ENCODE results near the gene CALY. TPM values are rescaled to one million over a fixed set of nuclear protein-coding genes. Genes with fewer than 3 reads are reported as not detected.

CALY gene
- total and polyA plus RNA-seq, 4 donors: not detected

DNA sequence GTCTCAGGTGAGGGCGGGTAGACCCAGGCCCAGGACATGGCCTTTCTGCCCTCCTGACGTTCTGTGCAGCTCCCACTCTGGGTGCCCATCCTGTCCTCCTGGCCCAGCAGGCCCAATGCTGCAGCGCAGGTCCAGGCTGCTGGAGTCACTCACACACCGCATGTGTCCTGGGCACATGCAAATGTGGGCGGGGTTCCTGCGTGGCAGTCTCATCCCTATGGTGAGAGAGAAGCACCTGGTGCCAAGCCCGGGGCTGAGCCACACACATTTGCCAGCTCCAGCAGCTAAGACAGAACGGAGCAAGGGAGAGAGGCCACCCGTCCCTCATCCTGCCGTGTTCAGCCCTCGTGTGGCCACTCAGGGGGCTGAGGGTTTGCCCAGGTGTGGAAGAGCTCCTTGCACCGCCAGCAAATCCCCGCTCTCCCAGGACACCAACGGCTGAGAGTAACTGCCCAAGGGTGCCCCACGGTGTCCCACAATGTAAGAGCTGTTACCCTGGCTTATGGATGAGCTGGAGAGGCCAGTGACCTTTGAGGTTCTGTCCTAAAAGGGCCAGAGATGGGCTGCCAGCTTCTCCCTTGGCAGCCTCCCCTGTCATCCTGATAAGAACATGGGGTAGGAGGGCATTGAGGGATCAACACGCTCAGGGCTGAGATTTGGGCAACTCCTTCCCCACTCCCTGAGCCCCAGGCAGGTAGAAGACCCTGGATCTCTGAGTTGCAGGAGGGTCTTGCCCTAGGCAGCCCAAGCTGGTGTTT, 16.7 kb upstream of the CALY start:
- Histone ChIP-seq H3K36me3 (ENCODE audit: control insufficient read depth in 4 of 4, insufficient read depth in 4 of 4, low read length in 4 of 4) (peaks cover 0 to 6% (median 0%) of the 10 kb centered on the region in 4 donors), H3K9me3 (ENCODE audit: control insufficient read depth in 4 of 4, insufficient read depth in 3 of 4, low read length in 3 of 4) (no peaks in the 10 kb centered on the region), H3K27ac (ENCODE audit: low read depth in 1 of 2, low read length in 1 of 2) (no peak overlapping the region), H3K4me1 (ENCODE audit: control insufficient read depth in 5 of 5, insufficient read depth in 5 of 5, low read length in 5 of 5) (peaks cover 0 to 10% (median 0%) of the 10 kb centered on the region in 5 donors), H3K4me3 (no peak overlapping the region), H3K9ac (ENCODE audit: insufficient read depth in 1 of 2, low read length in 2 of 2) (no peak overlapping the region), H3K27me3 (ENCODE audit: control insufficient read depth in 3 of 3, insufficient read depth in 3 of 3, low read length in 2 of 3) (no peaks in the 10 kb centered on the region)
- 80 to 84% methylated on average over 16 of the region's 16 CpGs for WGBS, 2 donors
- ATAC-seq (ENCODE audit: insufficient read depth, low FRiP score) (no peak), DNase-seq (no peak)
- TF ChIP-seq, protein P1, sequence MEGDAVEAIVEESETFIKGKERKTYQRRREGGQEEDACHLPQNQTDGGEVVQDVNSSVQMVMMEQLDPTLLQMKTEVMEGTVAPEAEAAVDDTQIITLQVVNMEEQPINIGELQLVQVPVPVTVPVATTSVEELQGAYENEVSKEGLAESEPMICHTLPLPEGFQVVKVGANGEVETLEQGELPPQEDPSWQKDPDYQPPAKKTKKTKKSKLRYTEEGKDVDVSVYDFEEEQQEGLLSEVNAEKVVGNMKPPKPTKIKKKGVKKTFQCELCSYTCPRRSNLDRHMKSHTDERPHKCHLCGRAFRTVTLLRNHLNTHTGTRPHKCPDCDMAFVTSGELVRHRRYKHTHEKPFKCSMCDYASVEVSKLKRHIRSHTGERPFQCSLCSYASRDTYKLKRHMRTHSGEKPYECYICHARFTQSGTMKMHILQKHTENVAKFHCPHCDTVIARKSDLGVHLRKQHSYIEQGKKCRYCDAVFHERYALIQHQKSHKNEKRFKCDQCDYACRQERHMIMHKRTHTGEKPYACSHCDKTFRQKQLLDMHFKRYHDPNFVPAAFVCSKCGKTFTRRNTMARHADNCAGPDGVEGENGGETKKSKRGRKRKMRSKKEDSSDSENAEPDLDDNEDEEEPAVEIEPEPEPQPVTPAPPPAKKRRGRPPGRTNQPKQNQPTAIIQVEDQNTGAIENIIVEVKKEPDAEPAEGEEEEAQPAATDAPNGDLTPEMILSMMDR (IDR thresholded peaks at IDR 0.05; ENCODE audit: control extremely low read depth, extremely low read depth): no peak

DNA sequence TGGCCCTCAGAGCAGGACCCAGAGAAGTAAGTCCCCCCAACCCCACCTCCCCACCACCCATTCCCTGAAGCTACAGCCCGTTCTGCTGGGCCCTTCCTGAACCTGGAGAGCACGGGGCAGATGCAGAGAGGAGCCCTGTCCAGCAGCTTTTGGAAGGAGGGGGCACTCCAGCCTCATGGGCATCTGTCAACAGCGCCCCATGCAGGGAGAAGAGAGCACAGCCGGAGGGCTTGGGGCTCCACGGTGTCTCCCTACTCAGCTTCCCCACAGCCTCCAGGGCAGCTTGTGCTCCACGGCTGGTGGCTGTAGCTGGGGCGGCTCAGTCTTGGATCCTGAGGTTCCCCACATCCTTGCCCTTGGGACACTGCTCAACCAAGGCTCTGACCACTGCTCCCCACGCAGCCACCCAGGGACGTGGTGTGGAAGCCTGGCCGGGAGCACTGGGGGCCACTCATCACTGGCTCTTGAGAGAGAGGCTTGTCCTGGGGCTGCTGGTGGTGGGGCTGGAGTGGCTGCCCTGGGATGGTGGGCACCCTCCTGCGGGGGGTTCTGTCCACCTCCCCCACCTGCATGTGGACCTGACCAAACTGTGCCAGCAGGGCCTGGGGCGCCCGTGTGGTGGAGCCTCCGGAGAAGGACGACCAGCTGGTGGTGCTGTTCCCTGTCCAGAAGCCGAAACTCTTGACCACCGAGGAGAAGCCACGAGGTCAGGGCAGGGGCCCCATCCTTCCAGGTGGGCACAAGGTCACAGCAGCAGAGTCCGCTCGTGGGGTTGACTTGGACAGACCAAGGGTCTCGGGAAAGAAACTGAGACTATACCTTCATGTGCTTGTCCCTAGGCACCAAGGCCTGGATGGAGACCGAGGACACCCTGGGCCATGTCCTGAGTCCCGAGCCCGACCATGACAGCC, 15.0 kb upstream of the CALY start:
- ATAC-seq (ENCODE audit: insufficient read depth, low FRiP score) (no peak), DNase-seq (no peak)
- Histone ChIP-seq H3K9ac (ENCODE audit: insufficient read depth in 1 of 2, low read length in 2 of 2) (no peak overlapping the region), H3K9me3 (ENCODE audit: control insufficient read depth in 4 of 4, insufficient read depth in 3 of 4, low read length in 3 of 4) (no peaks in the 10 kb centered on the region), H3K27me3 (ENCODE audit: control insufficient read depth in 3 of 3, insufficient read depth in 3 of 3, low read length in 2 of 3) (no peaks in the 10 kb centered on the region), H3K4me1 (ENCODE audit: control insufficient read depth in 5 of 5, insufficient read depth in 5 of 5, low read length in 5 of 5) (peaks cover 0 to 5% (median 0%) of the 10 kb centered on the region in 5 donors), H3K27ac (ENCODE audit: low read depth in 1 of 2, low read length in 1 of 2) (no peak overlapping the region), H3K4me3 (no peak overlapping the region), H3K36me3 (ENCODE audit: control insufficient read depth in 4 of 4, insufficient read depth in 4 of 4, low read length in 4 of 4) (peaks cover 0 to 6% (median 0%) of the 10 kb centered on the region in 4 donors)
- TF ChIP-seq, protein P1 (IDR thresholded peaks at IDR 0.05; ENCODE audit: control extremely low read depth, extremely low read depth): no peak
- 66 to 72% methylated on average over 24 of the region's 24 CpGs for WGBS, 2 donors

DNA sequence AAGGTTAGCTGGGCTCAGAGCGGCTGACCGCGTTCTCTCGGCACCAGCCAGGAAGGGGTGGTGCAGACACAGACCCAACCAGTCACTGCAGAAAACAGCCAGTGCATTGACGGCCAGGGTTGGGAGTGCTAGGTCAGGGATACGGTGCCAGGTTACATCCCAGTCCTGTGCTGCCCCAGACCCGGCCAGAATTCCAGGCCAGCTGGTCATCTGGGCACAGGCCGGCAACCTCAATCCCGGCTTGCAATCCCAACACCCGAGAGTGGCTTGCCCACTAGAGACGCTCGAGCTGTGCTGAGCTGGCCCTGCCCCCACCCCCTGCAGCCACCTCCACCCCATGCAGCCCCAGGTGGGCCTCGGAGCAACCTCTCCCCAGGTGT, 14.2 kb upstream of the CALY start:
- ATAC-seq (ENCODE audit: insufficient read depth, low FRiP score) (no peak), DNase-seq (no peak)
- H3K27me3 ChIP-seq (ENCODE audit: control insufficient read depth in 3 of 3, insufficient read depth in 3 of 3, low read length in 2 of 3): no peaks in the 10 kb centered on the region
- H3K4me3 ChIP-seq: no peak overlapping the region
- H3K4me1 ChIP-seq (ENCODE audit: control insufficient read depth in 5 of 5, insufficient read depth in 5 of 5, low read length in 5 of 5): no peaks in the 10 kb centered on the region
- H3K36me3 ChIP-seq (ENCODE audit: control insufficient read depth in 4 of 4, insufficient read depth in 4 of 4, low read length in 4 of 4): peaks cover 0 to 6% (median 0%) of the 10 kb centered on the region in 4 donors
- no peak overlapping the region for H3K9ac ChIP-seq (ENCODE audit: insufficient read depth in 1 of 2, low read length in 2 of 2)
- TF ChIP-seq, protein P1 (IDR thresholded peaks at IDR 0.05; ENCODE audit: control extremely low read depth, extremely low read depth): no peak
- WGBS, 2 donors: 48 to 49% methylated on average over 11 to 13 of the region's 13 CpGs
- H3K9me3 ChIP-seq (ENCODE audit: control insufficient read depth in 4 of 4, insufficient read depth in 3 of 4, low read length in 3 of 4): no peaks in the 10 kb centered on the region
- H3K27ac ChIP-seq (ENCODE audit: low read depth in 1 of 2, low read length in 1 of 2): no peak overlapping the region

Measured in lung (tissue), 12 donors.